ENCODE results near the gene TXNRD1. TPM values are rescaled to one million over a fixed set of nuclear protein-coding genes. Genes with fewer than 3 reads are reported as not detected.

Gene TXNRD1
- total and polyA plus RNA-seq, 2 donors (not counting 1 experiment from before 2014, with no cell fraction given), result 436 to 1,000 TPM

GRCh38 chr12:104304261-104305009 lies 88.9 kb downstream of the TXNRD1 start:
- H3K79me2 ChIP-seq (ENCODE audit: control insufficient read depth, insufficient read depth, low read length), result peaks cover 95% of the 10 kb centered on the region
- peaks cover 18% of the 10 kb centered on the region for H4K20me1 ChIP-seq (ENCODE audit: control insufficient read depth, extremely low read depth, insufficient read depth, low read length)
- no peaks in the 10 kb centered on the region for H3K36me3 ChIP-seq (ENCODE audit: control insufficient read depth, insufficient read depth, low read length)
- H3K9ac ChIP-seq (ENCODE audit: insufficient read depth, low read length), result peak overlapping the region; percentile 60
- H3K4me1 ChIP-seq (ENCODE audit: control insufficient read depth, extremely low read depth, insufficient read depth, low read length), result peaks cover 11% of the 10 kb centered on the region
- TF ChIP-seq EZH2 (IDR thresholded peaks at IDR 0.05; ENCODE audit: low read length, missing control alignments) (no peak), CTCF (conservative IDR thresholded peaks at IDR 0.05 in 1 of 2, IDR thresholded peaks at IDR 0.05 in 1 of 2; ENCODE audit: low read depth in 1 of 2, low read length in 2 of 2) (no peak)
- peak overlapping the region; percentile 27 to 59 (median 52) for H3K4me3 ChIP-seq (replicated peaks in 1 of 4; ENCODE audit: control extremely low read depth in 1 of 4, insufficient read depth in 1 of 4, low read depth in 3 of 4, low read length in 4 of 4)
- H3K4me2 ChIP-seq (ENCODE audit: extremely low read depth, insufficient read depth, low read length), result peak overlapping the region; percentile 85
- no peak overlapping the region for H2AFZ ChIP-seq (ENCODE audit: low read length)
- H3K27me3 ChIP-seq (ENCODE audit: control insufficient read depth, insufficient read depth, low read length), result no peaks in the 10 kb centered on the region
- H3K27ac ChIP-seq (ENCODE audit: insufficient read depth, low read length), result peak overlapping the region; percentile 81
- H3K9me3 ChIP-seq (ENCODE audit: control insufficient read depth, insufficient read depth, low read depth, low read length), result no peaks in the 10 kb centered on the region
- peak in 1 of 2 donors; percentile 25 for DNase-seq (ENCODE audit: low read depth in 2 of 2)

GRCh38 chr12:104305349-104305748 lies 89.8 kb downstream of the TXNRD1 start:
- TF ChIP-seq CTCF (conservative IDR thresholded peaks at IDR 0.05 in 1 of 2, IDR thresholded peaks at IDR 0.05 in 1 of 2; ENCODE audit: low read depth in 1 of 2, low read length in 2 of 2) (no peak), EZH2 (IDR thresholded peaks at IDR 0.05; ENCODE audit: low read length, missing control alignments) (no peak)
- Histone ChIP-seq H3K27ac (ENCODE audit: insufficient read depth, low read length) (peak overlapping the region; percentile 28), H3K27me3 (ENCODE audit: control insufficient read depth, insufficient read depth, low read length) (no peaks in the 10 kb centered on the region), H4K20me1 (ENCODE audit: control insufficient read depth, extremely low read depth, insufficient read depth, low read length) (peaks cover 18% of the 10 kb centered on the region), H3K79me2 (ENCODE audit: control insufficient read depth, insufficient read depth, low read length) (peaks cover 95% of the 10 kb centered on the region), H3K4me3 (replicated peaks in 1 of 4; ENCODE audit: control extremely low read depth in 1 of 4, insufficient read depth in 1 of 4, low read depth in 3 of 4, low read length in 4 of 4) (peak overlapping the region in 3 of 4 experiments; percentile 7 to 9 (median 8)), H3K9ac (ENCODE audit: insufficient read depth, low read length) (no peak overlapping the region), H2AFZ (ENCODE audit: low read length) (no peak overlapping the region), H3K4me1 (ENCODE audit: control insufficient read depth, extremely low read depth, insufficient read depth, low read length) (peaks cover 11% of the 10 kb centered on the region), H3K36me3 (ENCODE audit: control insufficient read depth, insufficient read depth, low read length) (peaks cover 2% of the 10 kb centered on the region), H3K4me2 (ENCODE audit: extremely low read depth, insufficient read depth, low read length) (peak overlapping the region; percentile 48), H3K9me3 (ENCODE audit: control insufficient read depth, insufficient read depth, low read depth, low read length) (no peaks in the 10 kb centered on the region)
- DNase-seq (ENCODE audit: low read depth in 2 of 2), result no peak

- DNase-seq (ENCODE audit: low read depth in 2 of 2), result no peak
- peaks cover 96% of the 10 kb centered on the region for H3K79me2 ChIP-seq (ENCODE audit: control insufficient read depth, insufficient read depth, low read length)
- H3K4me2 ChIP-seq (ENCODE audit: extremely low read depth, insufficient read depth, low read length), result no peak overlapping the region
- H3K4me3 ChIP-seq (replicated peaks in 1 of 4; ENCODE audit: control extremely low read depth in 1 of 4, insufficient read depth in 1 of 4, low read depth in 3 of 4, low read length in 4 of 4), result no peak overlapping the region
- no peak overlapping the region for H3K27ac ChIP-seq (ENCODE audit: insufficient read depth, low read length)
- no peaks in the 10 kb centered on the region for H3K27me3 ChIP-seq (ENCODE audit: control insufficient read depth, insufficient read depth, low read length)
- TF ChIP-seq EZH2 (IDR thresholded peaks at IDR 0.05; ENCODE audit: low read length, missing control alignments) (no peak), CTCF (conservative IDR thresholded peaks at IDR 0.05 in 1 of 2, IDR thresholded peaks at IDR 0.05 in 1 of 2; ENCODE audit: low read depth in 1 of 2, low read length in 2 of 2) (no peak)
- H3K4me1 ChIP-seq (ENCODE audit: control insufficient read depth, extremely low read depth, insufficient read depth, low read length), result peaks cover 11% of the 10 kb centered on the region
- H3K9ac ChIP-seq (ENCODE audit: insufficient read depth, low read length), result no peak overlapping the region
- H2AFZ ChIP-seq (ENCODE audit: low read length), result no peak overlapping the region
- peaks cover 2% of the 10 kb centered on the region for H3K36me3 ChIP-seq (ENCODE audit: control insufficient read depth, insufficient read depth, low read length)
- peaks cover 18% of the 10 kb centered on the region for H4K20me1 ChIP-seq (ENCODE audit: control insufficient read depth, extremely low read depth, insufficient read depth, low read length)
- no peaks in the 10 kb centered on the region for H3K9me3 ChIP-seq (ENCODE audit: control insufficient read depth, insufficient read depth, low read depth, low read length)
These were observed 90.8 kb downstream of the TXNRD1 start for GRCh38 chr12:104306376-104306775.
